HT1080 (cell line): ENCODE results near the gene PCMTD2. TPM values are rescaled to one million over a fixed set of nuclear protein-coding genes. Genes with fewer than 3 reads are reported as not detected.

Experiments used
- DNase-seq: peaks from one replicate; pipeline ENCODE4 v3.0.0-alpha.2; 2015; ENCODE audit warnings: low read depth
- polyA plus RNA-seq, 2 experiments: library from polyadenylated mRNA; depleted of rRNA; stranded (reverse); fragments of >200 nt; gene quantifications; 2 replicates each; pipeline ENCODE4 v1.2.3, GENCODE V29; 2015
- total RNA-seq: library from RNA; depleted of rRNA; stranded (reverse); fragments of >200 nt; shearing (Covaris generic); gene quantifications from 2 replicates; pipeline ENCODE4 v1.2.3, GENCODE V29; 2014; rRNA removed

The PCMTD2 gene
- 11.7 and 19.5 TPM in 2 replicates for total RNA-seq
- polyA plus RNA-seq (2015; cell fraction: cytosol; rRNA removed), result 23.8 and 50.0 TPM in 2 replicates
- polyA plus RNA-seq (2015; cell fraction: nucleus; rRNA removed), result 94.3 and 114 TPM in 2 replicates

GRCh38 chr20:64255361-64256281, at the start of gene PCMTD2:
PCMTD2 (plus strand) TSS chr20:64255748; CDS start chr20:64259966, 4,218 bp downstream.
- peak; percentile 84 for DNase-seq

- no peak for DNase-seq
These were observed 48.9 kb upstream of the PCMTD2 start for GRCh38 chr20:64206614-64207013.

GRCh38 chr20:64207641-64208590, 47.6 kb upstream of the PCMTD2 start:
- no peak for DNase-seq

- no peak for DNase-seq
These were observed 46.4 kb upstream of the PCMTD2 start for GRCh38 chr20:64209148-64209547.

- no peak for DNase-seq
These were observed 44.7 kb upstream of the PCMTD2 start for GRCh38 chr20:64210656-64211369.

- no peak for DNase-seq
These were observed 43.5 kb upstream of the PCMTD2 start for GRCh38 chr20:64211874-64212658.

GRCh38 chr20:64212755-64213154, 42.8 kb upstream of the PCMTD2 start:
- no peak for DNase-seq

GRCh38 chr20:64214113-64214512, 41.4 kb upstream of the PCMTD2 start:
- no peak for DNase-seq

- DNase-seq, result no peak
These were observed 40.6 kb upstream of the PCMTD2 start for GRCh38 chr20:64214952-64215351.

- no peak for DNase-seq
These were observed 39.5 kb upstream of the PCMTD2 start for GRCh38 chr20:64216036-64216435.

GRCh38 chr20:64216910-64217309, 38.6 kb upstream of the PCMTD2 start:
- no peak for DNase-seq

- no peak for DNase-seq
These were observed 37.9 kb upstream of the PCMTD2 start for GRCh38 chr20:64217539-64218221.

- peak; percentile 59 for DNase-seq
These were observed 36.3 kb upstream of the PCMTD2 start for GRCh38 chr20:64219202-64219601.

GRCh38 chr20:64219730-64220129, 35.8 kb upstream of the PCMTD2 start:
- no peak for DNase-seq

- no peak for DNase-seq
These were observed 35.1 kb upstream of the PCMTD2 start for GRCh38 chr20:64220420-64220819.

GRCh38 chr20:64220891-64221527, 34.5 kb upstream of the PCMTD2 start:
- DNase-seq, result no peak

GRCh38 chr20:64222291-64222735, 33.2 kb upstream of the PCMTD2 start:
- no peak for DNase-seq

GRCh38 chr20:64222851-64223525, 32.6 kb upstream of the PCMTD2 start:
- no peak for DNase-seq
